B cell (primary cell): ENCODE measurements around the gene PHLPP1. TPM values are rescaled to one million over a fixed set of nuclear protein-coding genes. Genes with fewer than 3 reads are reported as not detected.

Source experiments
- ATAC-seq: fragments of 200-7000 bp; cut with Tn5 transposase; one replicate; pipeline ENCODE4 v1.10.0; 2021; ENCODE audit warnings: low read depth, mild to moderate bottlenecking, moderate number of reproducible peaks, moderate library complexity
- CTCF ChIA-PET: fragments of 350-600 bp; sonication (Branson Sonifier 250); formaldehyde crosslinking; loops from one replicate; lab custom pipeline; 2021; ENCODE audit warnings: antibody characterized with exemption, inconsistent platforms; lab: Charles Lee
- POLR2A ChIA-PET: fragments of 350-600 bp; sonication (Branson Sonifier 250); formaldehyde crosslinking; loops from one replicate; lab custom pipeline; 2021; ENCODE audit warnings: antibody characterized with exemption; lab: Charles Lee
- DNase-seq: peaks from one replicate; pipeline ENCODE4 v3.0.0; 2013
- H2AFZ ChIP-seq: 2 replicates; pipeline ENCODE4 v1.6.1; 2012; ENCODE audit warnings: mild to moderate bottlenecking, low read depth, low read length; ENCODE audit not compliant: insufficient read depth, poor library complexity, severe bottlenecking
- H3K27ac ChIP-seq, 2 donors: 1 replicate in 1 of 2; 2 replicates in 1 of 2; pipeline ENCODE4 v1.5.1; 2012 to 2013; ENCODE audit warnings: low read length in 2 of 2, mild to moderate bottlenecking in 2 of 2, moderate library complexity in 1 of 2
- H3K27me3 ChIP-seq, 4 experiments: fragments of 200-600 bp in 1 of 4; sonication (generic) in 1 of 4; replicated peaks in 1 of 4; 1 replicate in 2 of 4; 2 replicates in 2 of 4; pipeline versions ENCODE4 v1.6.1 to v1.7.0; 2013 to 2016; ENCODE audit warnings: low read length in 3 of 4, mild to moderate bottlenecking in 2 of 4, mixed read lengths in 1 of 4, moderate library complexity in 1 of 4; ENCODE audit not compliant: insufficient read depth in 4 of 4, control insufficient read depth in 3 of 4; ENCODE audit errors: control extremely low read depth in 1 of 4
- H3K36me3 ChIP-seq, 2 experiments: replicated peaks in 1 of 2; 1 replicate in 1 of 2; 2 replicates in 1 of 2; pipeline versions ENCODE4 v1.6.1 to v1.7.1; 2013; ENCODE audit warnings: low read length in 1 of 2; ENCODE audit not compliant: insufficient read depth in 2 of 2, control insufficient read depth in 1 of 2; ENCODE audit errors: control extremely low read depth in 1 of 2, extremely low read depth in 1 of 2
- H3K4me1 ChIP-seq, 2 donors: fragments of 200-600 bp in 1 of 2; sonication (generic) in 1 of 2; 1 replicate in 1 of 2; 2 replicates in 1 of 2; pipeline versions ENCODE4 v1.5.1 to v1.6.1; 2013 to 2017; ENCODE audit warnings: low read length in 2 of 2; ENCODE audit not compliant: control insufficient read depth in 2 of 2, insufficient read depth in 2 of 2
- H3K4me2 ChIP-seq: replicated peaks from 2 replicates; pipeline ENCODE3; 2012; ENCODE audit warnings: mild to moderate bottlenecking, low read depth, low read length; ENCODE audit not compliant: poor library complexity, severe bottlenecking
- H3K4me3 ChIP-seq, 5 experiments: fragments of 200-600 bp in 1 of 5; sonication (generic) in 1 of 5; 1 replicate in 3 of 5; 2 replicates in 2 of 5; pipeline versions ENCODE4 v1.5.1 to v1.7.0; 2011 to 2016; ENCODE audit warnings: low read length in 4 of 5, mild to moderate bottlenecking in 4 of 5, low read depth in 2 of 5, control low read depth in 1 of 5, moderate library complexity in 1 of 5; ENCODE audit not compliant: insufficient read depth in 1 of 5; ENCODE audit errors: control extremely low read depth in 1 of 5, extremely low read depth in 1 of 5
- H3K79me2 ChIP-seq: fragments of 200-600 bp; sonication (generic); one replicate; pipeline ENCODE4 v1.6.0; 2016; ENCODE audit warnings: low read length; ENCODE audit not compliant: control insufficient read depth, insufficient read depth
- H3K9ac ChIP-seq: fragments of 200-600 bp; sonication (generic); 2 replicates; pipeline ENCODE4 v1.6.1; 2017; ENCODE audit warnings: mild to moderate bottlenecking, low read length, moderate library complexity
- H3K9me3 ChIP-seq, 3 donors: one replicate each; pipeline versions ENCODE4 v1.6.1 to v1.7.1; 2013; ENCODE audit warnings: low read length in 2 of 3; ENCODE audit not compliant: control insufficient read depth in 2 of 3, insufficient read depth in 1 of 3; ENCODE audit errors: control extremely low read depth in 1 of 3
- H4K20me1 ChIP-seq: 2 replicates; pipeline ENCODE4 v1.6.0; 2012; ENCODE audit warnings: mild to moderate bottlenecking, low read length; ENCODE audit not compliant: insufficient read depth, control insufficient read depth, poor library complexity, severe bottlenecking
- H3K27ac Mint-ChIP-seq: one replicate; pipeline ENCODE4 v1.8.0; 2021; ENCODE audit warnings: mixed read lengths
- H3K27me3 Mint-ChIP-seq: one replicate; pipeline ENCODE4 v1.8.0; 2021; ENCODE audit warnings: mixed read lengths
- H3K4me1 Mint-ChIP-seq: one replicate; pipeline ENCODE4 v1.8.0; 2021; ENCODE audit warnings: mixed read lengths
- H3K4me3 Mint-ChIP-seq: one replicate; pipeline ENCODE4 v1.8.0; 2021; ENCODE audit warnings: mixed read lengths
- H3K9me3 Mint-ChIP-seq: one replicate; pipeline ENCODE4 v1.8.0; 2022; ENCODE audit warnings: mixed read lengths; ENCODE audit not compliant: insufficient read depth
- CTCF ChIP-seq: fragments of 200-600 bp; IDR thresholded peaks from one replicate; pipeline ENCODE4 v1.8.0; 2022; ENCODE audit warnings: antibody characterized with exemption, mild to moderate bottlenecking
- EZH2 ChIP-seq: IDR thresholded peaks from 2 replicates; pipeline ENCODE4 v1.6.1; 2012; ENCODE audit warnings: borderline replicate concordance, low read depth, mild to moderate bottlenecking, moderate library complexity, low read length; ENCODE audit not compliant: insufficient read depth, poor library complexity, severe bottlenecking
- WGBS: methylation state at CpG from one replicate; pipeline ENCODE4 v1.1.5; 2013; ENCODE audit warnings: missing lambda C conversion rate; ENCODE audit not compliant: insufficient coverage; 5-methylcytosine and 5-hydroxymethylcytosine counted together
- intact Hi-C: fragments of 100-400 bp; cut with micrococcal nuclease; formaldehyde crosslinking; loops from one replicate; pipeline ENCODE4 v1.10.0; 2022
- polyA plus RNA-seq: library from polyadenylated mRNA; depleted of rRNA; stranded (reverse); fragments of >200 nt; gene quantifications from 2 replicates; pipeline ENCODE4 v1.2.3, GENCODE V29; 2012
- total RNA-seq, 2 donors: library from RNA; stranded (reverse); fragments of 120-200 nt in 1 of 2; gene quantifications; 1 replicate in 1 of 2; 2 replicates in 1 of 2; pipeline versions ENCODE4 v1.2.3 to v1.2.4, GENCODE V29; 2013 to 2022

The PHLPP1 gene
- total and polyA plus RNA-seq, 2 donors (not counting 1 experiment from before 2014, with no cell fraction given), result 3.0 to 20.7 TPM

- 100% methylated on average over 1 of the region's 4 CpGs for WGBS
- no peak for TF ChIP-seq CTCF
- TF ChIP-seq EZH2, result no peak
- H3K4me3 ChIP-seq, result no peak overlapping the region
- Mint-ChIP-seq H3K27me3 (no peaks in the 10 kb centered on the region), H3K4me3 (no peak overlapping the region), H3K4me1 (peaks cover 44% of the 10 kb centered on the region), H3K9me3 (no peaks in the 10 kb centered on the region), H3K27ac (no peak overlapping the region)
- no peaks in the 10 kb centered on the region for H4K20me1 ChIP-seq
- DNase-seq (no peak), ATAC-seq (no peak)
- intact Hi-C loops, result no loop called here
- peaks cover 10 to 14% of the 10 kb centered on the region in 2 donors for H3K4me1 ChIP-seq
- no peaks in the 10 kb centered on the region for H3K36me3 ChIP-seq
- no peak overlapping the region for H2AFZ ChIP-seq
- H3K9me3 ChIP-seq, result no peaks in the 10 kb centered on the region
- no peak overlapping the region for H3K9ac ChIP-seq
- H3K27me3 ChIP-seq, result no peaks in the 10 kb centered on the region
- no peak overlapping the region for H3K4me2 ChIP-seq
- POLR2A ChIA-PET, result no interaction called here
- H3K27ac ChIP-seq, result no peak overlapping the region
- peaks cover 14% of the 10 kb centered on the region for H3K79me2 ChIP-seq
- CTCF ChIA-PET, result interaction anchor here (0.7 to 0.9 kb wide), 2 partner anchors 22 to 263 kb away, joined by 4 read pairs; no protein-coding TSS in a partner anchor
Observed at GRCh38 chr18:62720048-62720447, 4.7 kb downstream of the PHLPP1 start.

GRCh38 chr18:62720766-62721613 is 5.6 kb downstream of the PHLPP1 start:
- POLR2A ChIA-PET, result no interaction called here
- H3K9me3 Mint-ChIP-seq, result no peaks in the 10 kb centered on the region

More at GRCh38 chr18:62720766-62721613, 5.6 kb downstream of the PHLPP1 start:
- ATAC-seq, result no peak
- H3K4me3 ChIP-seq, result no peak overlapping the region
- DNase-seq, result no peak
- Mint-ChIP-seq H3K27ac (no peak overlapping the region), H3K4me1 (peaks cover 48% of the 10 kb centered on the region), H3K4me3 (no peak overlapping the region), H3K27me3 (no peaks in the 10 kb centered on the region)
- no peaks in the 10 kb centered on the region for H3K36me3 ChIP-seq
- peaks cover 10 to 14% of the 10 kb centered on the region in 2 donors for H3K4me1 ChIP-seq
- H3K27ac ChIP-seq, result no peak overlapping the region
- 100% methylated on average over 1 of the region's 12 CpGs for WGBS
- no peak overlapping the region for H3K9ac ChIP-seq
- CTCF ChIA-PET, result no interaction called here
- no peaks in the 10 kb centered on the region for H3K9me3 ChIP-seq
- TF ChIP-seq EZH2 (no peak), CTCF (no peak)
- no peak overlapping the region for H2AFZ ChIP-seq
- H3K79me2 ChIP-seq, result peaks cover 18% of the 10 kb centered on the region
- intact Hi-C loops, result no loop called here
- no peaks in the 10 kb centered on the region for H3K27me3 ChIP-seq
- H3K4me2 ChIP-seq, result no peak overlapping the region
- no peaks in the 10 kb centered on the region for H4K20me1 ChIP-seq
